Bronchial epithelial cell (primary cell): Measurements from ENCODE around the gene C16orf74. TPM values are rescaled to one million over a fixed set of nuclear protein-coding genes. Genes with fewer than 3 reads are reported as not detected.
A peak's percentile ranks its signal among the peaks of the same experiment; 100 is the strongest.

Source experiments
- DNase-seq: peaks from one replicate; pipeline ENCODE4 v3.0.0-alpha.2; 2010; ENCODE audit warnings: low read depth
- FAIRE-seq: peaks from 2 replicates; lab custom pipeline; 2011; peaks lifted over from hg19 to GRCh38; lab: Jason Lieb, UNC
- H3K27me3 ChIP-seq: 2 replicates; pipeline ENCODE4 v1.5.1; 2011; ENCODE audit warnings: low read length; ENCODE audit not compliant: control insufficient read depth, insufficient read depth
- H3K36me3 ChIP-seq: 2 replicates; pipeline ENCODE4 v1.5.1; 2011; ENCODE audit warnings: low read length; ENCODE audit not compliant: control insufficient read depth, insufficient read depth
- H3K4me3 ChIP-seq: 2 replicates; pipeline ENCODE4 v1.5.1; 2011; ENCODE audit warnings: mild to moderate bottlenecking, low read depth, low read length, control low read depth
- total RNA-seq: library from RNA; depleted of rRNA; stranded (reverse); fragments of >200 nt; gene quantifications from 2 replicates; pipeline ENCODE4 v1.2.1, GENCODE V29; 2014
- TF ChIP-seq, protein P1 (sequence below): IDR thresholded peaks from 2 replicates; pipeline ENCODE4 v1.5.1; 2011; ENCODE audit warnings: mild to moderate bottlenecking, moderate library complexity, low read length, control low read depth, inconsistent platforms; ENCODE audit not compliant: insufficient read depth, severe bottlenecking

Gene C16orf74
- total RNA-seq, 1 donor from 2014 or later = 167 TPM

DNA sequence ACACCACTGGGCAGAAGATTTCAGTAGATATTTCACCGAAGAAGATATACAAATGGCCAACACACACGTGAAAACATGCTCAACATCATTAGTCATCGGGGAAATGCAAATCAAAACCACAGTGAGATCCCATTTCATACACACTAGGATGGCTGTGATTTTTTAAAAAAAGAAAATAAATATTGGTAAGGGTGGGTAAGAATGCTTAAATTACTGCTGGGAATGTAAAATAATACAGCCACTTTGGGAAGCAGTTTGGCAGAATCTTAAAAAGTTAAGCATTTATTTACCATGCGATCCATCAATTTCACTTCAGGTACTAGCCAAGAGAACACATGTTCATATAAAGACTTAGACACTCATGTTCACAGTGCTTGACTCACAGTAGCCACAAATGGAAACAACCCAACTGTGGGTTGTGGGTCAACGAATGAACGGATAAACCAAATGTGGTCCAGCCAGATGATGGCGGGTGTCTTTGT lies 6.5 kb upstream of the C16orf74 start:
- peak; percentile 77 for DNase-seq
- no peaks in the 10 kb centered on the region for H3K36me3 ChIP-seq
- peaks cover 5% of the 10 kb centered on the region for H3K27me3 ChIP-seq
- FAIRE-seq = no peak
- no peak overlapping the region for H3K4me3 ChIP-seq
- TF ChIP-seq, protein P1, sequence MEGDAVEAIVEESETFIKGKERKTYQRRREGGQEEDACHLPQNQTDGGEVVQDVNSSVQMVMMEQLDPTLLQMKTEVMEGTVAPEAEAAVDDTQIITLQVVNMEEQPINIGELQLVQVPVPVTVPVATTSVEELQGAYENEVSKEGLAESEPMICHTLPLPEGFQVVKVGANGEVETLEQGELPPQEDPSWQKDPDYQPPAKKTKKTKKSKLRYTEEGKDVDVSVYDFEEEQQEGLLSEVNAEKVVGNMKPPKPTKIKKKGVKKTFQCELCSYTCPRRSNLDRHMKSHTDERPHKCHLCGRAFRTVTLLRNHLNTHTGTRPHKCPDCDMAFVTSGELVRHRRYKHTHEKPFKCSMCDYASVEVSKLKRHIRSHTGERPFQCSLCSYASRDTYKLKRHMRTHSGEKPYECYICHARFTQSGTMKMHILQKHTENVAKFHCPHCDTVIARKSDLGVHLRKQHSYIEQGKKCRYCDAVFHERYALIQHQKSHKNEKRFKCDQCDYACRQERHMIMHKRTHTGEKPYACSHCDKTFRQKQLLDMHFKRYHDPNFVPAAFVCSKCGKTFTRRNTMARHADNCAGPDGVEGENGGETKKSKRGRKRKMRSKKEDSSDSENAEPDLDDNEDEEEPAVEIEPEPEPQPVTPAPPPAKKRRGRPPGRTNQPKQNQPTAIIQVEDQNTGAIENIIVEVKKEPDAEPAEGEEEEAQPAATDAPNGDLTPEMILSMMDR = no peak

DNA sequence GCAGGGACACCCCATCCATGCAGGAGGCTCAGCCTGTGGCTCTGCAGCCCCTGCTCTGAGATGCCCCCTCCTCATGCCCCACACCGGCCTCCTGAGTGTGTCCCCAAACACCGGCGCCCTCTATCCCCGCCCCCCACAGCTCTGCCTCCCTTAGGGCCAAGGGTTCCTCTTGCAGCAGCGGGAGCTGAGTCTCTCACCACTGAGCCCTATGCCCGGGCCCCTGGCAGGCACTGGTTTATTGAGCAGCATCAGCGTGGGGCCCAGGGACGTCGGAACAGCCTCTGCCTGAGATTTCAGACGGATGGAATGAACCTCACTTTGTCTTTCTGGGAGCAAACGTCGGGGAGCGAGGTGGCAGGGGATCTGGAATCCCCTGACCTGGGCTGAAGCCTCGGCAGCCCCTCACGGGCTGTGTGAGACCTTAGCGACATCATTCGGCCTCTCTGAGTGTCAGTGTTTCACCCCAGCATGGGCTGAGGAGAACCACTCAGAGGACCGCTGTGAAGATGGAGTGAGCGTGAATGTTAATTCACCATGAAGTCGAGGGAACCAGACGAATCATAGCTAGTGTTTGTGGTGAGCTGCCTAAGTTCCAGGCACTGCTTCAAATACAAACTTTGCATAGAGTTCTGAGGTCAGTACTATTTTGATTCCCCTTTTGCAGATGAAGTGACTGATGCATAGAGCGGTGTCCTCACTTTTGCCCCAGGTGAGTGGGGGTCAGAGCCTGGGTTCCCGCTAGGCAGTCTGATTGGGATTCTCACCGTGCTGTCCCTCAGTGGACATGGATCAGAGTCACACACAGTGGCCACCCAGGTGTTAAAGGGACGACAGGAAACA lies 5.3 kb upstream of the C16orf74 start:
- H3K4me3 ChIP-seq = no peak overlapping the region
- TF ChIP-seq, protein P1 = no peak
- no peak for FAIRE-seq
- no peaks in the 10 kb centered on the region for H3K27me3 ChIP-seq
- no peaks in the 10 kb centered on the region for H3K36me3 ChIP-seq
- DNase-seq = no peak

DNA sequence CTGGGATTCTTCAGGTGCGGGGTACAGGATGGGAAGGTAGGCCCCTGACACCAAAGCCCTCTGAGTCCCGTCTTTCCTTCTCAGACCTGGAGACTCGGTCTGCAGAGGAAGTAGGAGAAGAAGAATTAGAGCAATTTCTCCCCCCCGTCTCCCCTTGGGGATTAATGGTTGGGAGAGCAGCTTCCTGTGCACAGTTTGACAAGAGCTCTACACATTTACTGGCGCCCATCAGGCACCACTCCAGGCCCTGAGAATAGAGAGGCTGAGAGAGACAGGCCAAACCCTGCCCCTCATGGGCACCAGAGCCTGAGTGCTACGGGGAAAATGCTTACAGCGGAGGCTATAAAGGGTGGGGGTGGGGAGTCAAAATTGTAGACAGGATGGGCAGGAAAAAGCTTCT lies 3.5 kb upstream of the C16orf74 start:
- DNase-seq (no peak), FAIRE-seq (no peak)
- Histone ChIP-seq H3K27me3 (no peaks in the 10 kb centered on the region), H3K4me3 (no peak overlapping the region), H3K36me3 (no peaks in the 10 kb centered on the region)
- TF ChIP-seq, protein P1 = no peak

- H3K4me3 ChIP-seq = no peak overlapping the region
- H3K27me3 ChIP-seq = no peaks in the 10 kb centered on the region
- no peak for FAIRE-seq
- peaks cover 1% of the 10 kb centered on the region for H3K36me3 ChIP-seq
- no peak for DNase-seq
- TF ChIP-seq, protein P1 = no peak
Observed at GRCh38 chr16:85753976-85754375, 3.1 kb upstream of the C16orf74 start.

GRCh38 chr16:85753559-85753958 lies 2.7 kb upstream of the C16orf74 start:
- Histone ChIP-seq H3K27me3 (no peaks in the 10 kb centered on the region), H3K4me3 (no peak overlapping the region), H3K36me3 (peaks cover 1% of the 10 kb centered on the region)
- TF ChIP-seq, protein P1 = no peak
- DNase-seq (peak; percentile 65), FAIRE-seq (no peak)
